Keratinocyte (primary cell): ENCODE results near the gene CBFA2T3.

ENCODE experiments used
- CTCF ChIP-seq, 3 experiments: IDR thresholded peaks in 1 of 3; conservative IDR thresholded peaks in 1 of 3; optimal IDR thresholded peaks in 1 of 3; 2 replicates in 2 of 3; 3 replicates in 1 of 3; pipeline versions ENCODE3 to v1.5.1; 2011; ENCODE audit warnings: low read length in 3 of 3, mild to moderate bottlenecking in 3 of 3, moderate library complexity in 2 of 3, control low read depth in 1 of 3, inconsistent platforms in 1 of 3; ENCODE audit not compliant: insufficient read depth in 2 of 3; ENCODE audit errors: extremely low read depth in 1 of 3
- EZH2 ChIP-seq: IDR thresholded peaks from one replicate; pipeline ENCODE4 v1.6.1; 2012; ENCODE audit warnings: inconsistent platforms, mild to moderate bottlenecking, low read length, moderate library complexity

- no peak for TF ChIP-seq EZH2
- no peak for TF ChIP-seq CTCF (optimal IDR thresholded peaks at IDR 0.05 in 1 of 3, IDR thresholded peaks at IDR 0.05 in 1 of 3, conservative IDR thresholded peaks at IDR 0.05 in 1 of 3; ENCODE audit: extremely low read depth in 1 of 3, insufficient read depth in 2 of 3, low read length in 3 of 3)
Measured at GRCh38 chr16:88856122-88856827, 120.7 kb downstream of the CBFA2T3 start.
